ENCODE data around the gene HMGA1. TPM values are rescaled to one million over a fixed set of nuclear protein-coding genes. Genes with fewer than 3 reads are reported as not detected.

The HMGA1 gene
- total and polyA plus RNA-seq, 2 of the 13 experiments (the other 11 are each of a cell fraction or from before 2014, with no cell fraction given): 117 to 145 TPM

GRCh38 chr6:34196116-34196832 is 40.4 kb upstream of the HMGA1 start (continued):
- TF ChIP-seq, protein P1, sequence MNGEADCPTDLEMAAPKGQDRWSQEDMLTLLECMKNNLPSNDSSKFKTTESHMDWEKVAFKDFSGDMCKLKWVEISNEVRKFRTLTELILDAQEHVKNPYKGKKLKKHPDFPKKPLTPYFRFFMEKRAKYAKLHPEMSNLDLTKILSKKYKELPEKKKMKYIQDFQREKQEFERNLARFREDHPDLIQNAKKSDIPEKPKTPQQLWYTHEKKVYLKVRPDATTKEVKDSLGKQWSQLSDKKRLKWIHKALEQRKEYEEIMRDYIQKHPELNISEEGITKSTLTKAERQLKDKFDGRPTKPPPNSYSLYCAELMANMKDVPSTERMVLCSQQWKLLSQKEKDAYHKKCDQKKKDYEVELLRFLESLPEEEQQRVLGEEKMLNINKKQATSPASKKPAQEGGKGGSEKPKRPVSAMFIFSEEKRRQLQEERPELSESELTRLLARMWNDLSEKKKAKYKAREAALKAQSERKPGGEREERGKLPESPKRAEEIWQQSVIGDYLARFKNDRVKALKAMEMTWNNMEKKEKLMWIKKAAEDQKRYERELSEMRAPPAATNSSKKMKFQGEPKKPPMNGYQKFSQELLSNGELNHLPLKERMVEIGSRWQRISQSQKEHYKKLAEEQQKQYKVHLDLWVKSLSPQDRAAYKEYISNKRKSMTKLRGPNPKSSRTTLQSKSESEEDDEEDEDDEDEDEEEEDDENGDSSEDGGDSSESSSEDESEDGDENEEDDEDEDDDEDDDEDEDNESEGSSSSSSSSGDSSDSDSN (CRISPR knock-in tag; IDR thresholded peaks at IDR 0.05): peak; percentile 73
- no peak for TF ChIP-seq ZBTB21 (CRISPR knock-in tag; IDR thresholded peaks at IDR 0.05)
- no peak for TF ChIP-seq ZNF841 (CRISPR knock-in tag; IDR thresholded peaks at IDR 0.05; ENCODE audit: borderline replicate concordance)
- no peak for TF ChIP-seq TAF15 (IDR thresholded peaks at IDR 0.05; ENCODE audit: low read depth, low read length, poor library complexity, severe bottlenecking)
- no peak for TF ChIP-seq CREB1 (IDR thresholded peaks at IDR 0.05)
- no peak for TF ChIP-seq CREB1 (CRISPR knock-in tag; IDR thresholded peaks at IDR 0.05)
- TF ChIP-seq, protein P2, sequence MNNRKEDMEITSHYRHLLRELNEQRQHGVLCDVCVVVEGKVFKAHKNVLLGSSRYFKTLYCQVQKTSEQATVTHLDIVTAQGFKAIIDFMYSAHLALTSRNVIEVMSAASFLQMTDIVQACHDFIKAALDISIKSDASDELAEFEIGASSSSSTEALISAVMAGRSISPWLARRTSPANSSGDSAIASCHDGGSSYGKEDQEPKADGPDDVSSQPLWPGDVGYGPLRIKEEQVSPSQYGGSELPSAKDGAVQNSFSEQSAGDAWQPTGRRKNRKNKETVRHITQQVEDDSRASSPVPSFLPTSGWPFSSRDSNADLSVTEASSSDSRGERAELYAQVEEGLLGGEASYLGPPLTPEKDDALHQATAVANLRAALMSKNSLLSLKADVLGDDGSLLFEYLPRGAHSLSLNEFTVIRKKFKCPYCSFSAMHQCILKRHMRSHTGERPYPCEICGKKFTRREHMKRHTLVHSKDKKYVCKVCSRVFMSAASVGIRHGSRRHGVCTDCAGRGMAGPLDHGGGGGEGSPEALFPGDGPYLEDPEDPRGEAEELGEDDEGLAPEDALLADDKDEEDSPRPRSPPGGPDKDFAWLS (CRISPR knock-in tag; IDR thresholded peaks at IDR 0.05; ENCODE audit: borderline replicate concordance): peak; percentile 87; the same call in 1 of the 2 replicates
- TF ChIP-seq SIX1 (CRISPR knock-in tag; IDR thresholded peaks at IDR 0.05; ENCODE audit: borderline replicate concordance): no peak
- TF ChIP-seq SP5 (CRISPR knock-in tag; IDR thresholded peaks at IDR 0.05; ENCODE audit: borderline replicate concordance, low read depth): 0 out of 2 replicates have a peak, but pooled peaks have one; percentile 39
- TF ChIP-seq, protein P3, sequence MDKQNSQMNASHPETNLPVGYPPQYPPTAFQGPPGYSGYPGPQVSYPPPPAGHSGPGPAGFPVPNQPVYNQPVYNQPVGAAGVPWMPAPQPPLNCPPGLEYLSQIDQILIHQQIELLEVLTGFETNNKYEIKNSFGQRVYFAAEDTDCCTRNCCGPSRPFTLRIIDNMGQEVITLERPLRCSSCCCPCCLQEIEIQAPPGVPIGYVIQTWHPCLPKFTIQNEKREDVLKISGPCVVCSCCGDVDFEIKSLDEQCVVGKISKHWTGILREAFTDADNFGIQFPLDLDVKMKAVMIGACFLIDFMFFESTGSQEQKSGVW (CRISPR knock-in tag; IDR thresholded peaks at IDR 0.05; ENCODE audit: borderline replicate concordance): no peak
- TF ChIP-seq MEIS1 (CRISPR knock-in tag; IDR thresholded peaks at IDR 0.05; ENCODE audit: borderline replicate concordance): peak; percentile 74; the same call in 1 of the 2 replicates
- TF ChIP-seq, protein P4, sequence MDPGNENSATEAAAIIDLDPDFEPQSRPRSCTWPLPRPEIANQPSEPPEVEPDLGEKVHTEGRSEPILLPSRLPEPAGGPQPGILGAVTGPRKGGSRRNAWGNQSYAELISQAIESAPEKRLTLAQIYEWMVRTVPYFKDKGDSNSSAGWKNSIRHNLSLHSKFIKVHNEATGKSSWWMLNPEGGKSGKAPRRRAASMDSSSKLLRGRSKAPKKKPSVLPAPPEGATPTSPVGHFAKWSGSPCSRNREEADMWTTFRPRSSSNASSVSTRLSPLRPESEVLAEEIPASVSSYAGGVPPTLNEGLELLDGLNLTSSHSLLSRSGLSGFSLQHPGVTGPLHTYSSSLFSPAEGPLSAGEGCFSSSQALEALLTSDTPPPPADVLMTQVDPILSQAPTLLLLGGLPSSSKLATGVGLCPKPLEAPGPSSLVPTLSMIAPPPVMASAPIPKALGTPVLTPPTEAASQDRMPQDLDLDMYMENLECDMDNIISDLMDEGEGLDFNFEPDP (CRISPR knock-in tag; conservative IDR thresholded peaks at IDR 0.05): no peak
- peak; percentile 90 for TF ChIP-seq NFATC3 (CRISPR knock-in tag; IDR thresholded peaks at IDR 0.05)
- TF ChIP-seq, protein P5, sequence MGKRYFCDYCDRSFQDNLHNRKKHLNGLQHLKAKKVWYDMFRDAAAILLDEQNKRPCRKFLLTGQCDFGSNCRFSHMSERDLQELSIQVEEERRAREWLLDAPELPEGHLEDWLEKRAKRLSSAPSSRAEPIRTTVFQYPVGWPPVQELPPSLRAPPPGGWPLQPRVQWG (CRISPR knock-in tag; IDR thresholded peaks at IDR 0.05; ENCODE audit: borderline replicate concordance, low read depth): no peak
- no peak for TF ChIP-seq ZC3H4 (CRISPR knock-in tag; IDR thresholded peaks at IDR 0.05; ENCODE audit: borderline replicate concordance)
- TF ChIP-seq MZF1 (CRISPR knock-in tag; IDR thresholded peaks at IDR 0.05; ENCODE audit: borderline replicate concordance): peak; percentile 34; the same call in 1 of the 2 replicates
- peak; percentile 64; the same call in 1 of the 2 replicates for TF ChIP-seq ETV5 (CRISPR knock-in tag; IDR thresholded peaks at IDR 0.05; ENCODE audit: borderline replicate concordance)
- peak; percentile 61 for TF ChIP-seq ZEB1 (IDR thresholded peaks at IDR 0.05; ENCODE audit: insufficient replicate concordance, low read depth)
- TF ChIP-seq, protein P6, sequence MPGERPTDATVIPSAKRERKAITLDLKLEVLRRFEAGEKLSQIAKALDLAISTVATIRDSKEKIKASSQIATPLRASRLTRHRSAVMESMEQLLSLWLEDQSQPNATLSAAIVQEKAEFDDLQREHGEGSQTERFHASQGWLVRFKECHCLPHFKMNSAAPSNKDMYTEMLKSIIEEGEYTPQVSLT (CRISPR knock-in tag; IDR thresholded peaks at IDR 0.05; ENCODE audit: borderline replicate concordance, low read depth): no peak
- TF ChIP-seq FOXA1 (IDR thresholded peaks at IDR 0.05): no peak
- TF ChIP-seq FOXA1 (CRISPR knock-in tag; IDR thresholded peaks at IDR 0.05): no peak
- TF ChIP-seq ZNF605 (CRISPR knock-in tag; IDR thresholded peaks at IDR 0.05): 0 out of 2 replicates have a peak, but pooled peaks have one; percentile 61

Data from HepG2 (cell line).